IMR-90 (cell line): ENCODE results near the gene LRRC36. TPM values are rescaled to one million over a fixed set of nuclear protein-coding genes. Genes with fewer than 3 reads are reported as not detected.

Experiments
- polyA plus RNA-seq, 3 experiments: library from polyadenylated mRNA; depleted of rRNA; stranded (reverse); fragments of >200 nt; gene quantifications; 2 replicates each; pipeline ENCODE4 v1.2.3, GENCODE V29; 2012; ENCODE audit warnings: low replicate concordance in 1 of 3
- total RNA-seq: library from RNA; depleted of rRNA; stranded (reverse); fragments of >200 nt; gene quantifications from 2 replicates; pipeline ENCODE4 v1.2.3, GENCODE V29; 2012
- TF ChIP-seq, protein P1 (sequence below): fragments of 150-350 bp; IDR thresholded peaks from 2 replicates; pipeline ENCODE4 v1.6.1; 2016; ENCODE audit warnings: low read depth, mild to moderate bottlenecking, low read length, moderate library complexity, borderline replicate concordance

Gene LRRC36
- total and polyA plus RNA-seq, 2 of the 4 experiments (the other 2 are of a cell fraction): 0.18 to 0.29 TPM

- TF ChIP-seq, protein P1, sequence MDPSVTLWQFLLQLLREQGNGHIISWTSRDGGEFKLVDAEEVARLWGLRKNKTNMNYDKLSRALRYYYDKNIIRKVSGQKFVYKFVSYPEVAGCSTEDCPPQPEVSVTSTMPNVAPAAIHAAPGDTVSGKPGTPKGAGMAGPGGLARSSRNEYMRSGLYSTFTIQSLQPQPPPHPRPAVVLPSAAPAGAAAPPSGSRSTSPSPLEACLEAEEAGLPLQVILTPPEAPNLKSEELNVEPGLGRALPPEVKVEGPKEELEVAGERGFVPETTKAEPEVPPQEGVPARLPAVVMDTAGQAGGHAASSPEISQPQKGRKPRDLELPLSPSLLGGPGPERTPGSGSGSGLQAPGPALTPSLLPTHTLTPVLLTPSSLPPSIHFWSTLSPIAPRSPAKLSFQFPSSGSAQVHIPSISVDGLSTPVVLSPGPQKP: no peak
These were observed 47.1 kb upstream of the LRRC36 start, which contains the start of gene PLEKHG4 (continued) for GRCh38 chr16:67279296-67280089.
